Measurements from ENCODE around the gene FAM209A. TPM values are rescaled to one million over a fixed set of nuclear protein-coding genes. Genes with fewer than 3 reads are reported as not detected.

Gene FAM209A
- total and polyA plus RNA-seq, 12 donors, result 0.22 to 1.3 (median 0.34) TPM; not detected in 8

DNA sequence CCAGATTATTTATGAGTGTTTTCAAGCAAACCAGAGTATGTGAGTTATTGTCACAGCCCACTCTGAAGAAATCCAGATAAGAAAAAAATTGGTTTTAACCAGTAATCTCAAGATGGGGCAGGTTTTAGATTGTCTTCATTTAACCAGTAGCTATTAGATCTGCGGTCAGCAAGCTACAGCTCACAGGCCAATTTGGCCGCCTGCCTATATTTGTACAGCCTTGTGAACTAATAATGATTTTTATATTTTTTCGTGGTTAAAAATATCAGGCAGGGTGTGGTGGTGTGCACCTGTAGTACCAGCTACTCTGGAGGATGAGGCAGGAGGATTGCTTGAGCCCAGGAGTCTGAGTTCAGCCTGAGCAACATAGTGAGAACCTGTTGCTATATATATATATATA is 13.5 kb downstream of the FAM209A start:
- intact Hi-C loops (cut with DNase I), result no loop called here
- no peaks in the 10 kb centered on the region for H3K4me1 ChIP-seq (replicated peaks in 1 of 2)
- no peak overlapping the region for H3K4me3 ChIP-seq
- no peaks in the 10 kb centered on the region for H3K36me3 ChIP-seq (replicated peaks in 1 of 2)
- H3K9me3 ChIP-seq (replicated peaks in 1 of 3), result no peaks in the 10 kb centered on the region
- no peaks in the 10 kb centered on the region for H3K27me3 ChIP-seq
- no peak for DNase-seq
- WGBS, 4 donors, result 63 to 66% (median 65%) methylated on average over 3 of the region's 3 CpGs
- H3K27ac ChIP-seq, result no peak overlapping the region
- no peak for TF ChIP-seq POLR2A (IDR thresholded peaks at IDR 0.05)
- TF ChIP-seq, protein P1, sequence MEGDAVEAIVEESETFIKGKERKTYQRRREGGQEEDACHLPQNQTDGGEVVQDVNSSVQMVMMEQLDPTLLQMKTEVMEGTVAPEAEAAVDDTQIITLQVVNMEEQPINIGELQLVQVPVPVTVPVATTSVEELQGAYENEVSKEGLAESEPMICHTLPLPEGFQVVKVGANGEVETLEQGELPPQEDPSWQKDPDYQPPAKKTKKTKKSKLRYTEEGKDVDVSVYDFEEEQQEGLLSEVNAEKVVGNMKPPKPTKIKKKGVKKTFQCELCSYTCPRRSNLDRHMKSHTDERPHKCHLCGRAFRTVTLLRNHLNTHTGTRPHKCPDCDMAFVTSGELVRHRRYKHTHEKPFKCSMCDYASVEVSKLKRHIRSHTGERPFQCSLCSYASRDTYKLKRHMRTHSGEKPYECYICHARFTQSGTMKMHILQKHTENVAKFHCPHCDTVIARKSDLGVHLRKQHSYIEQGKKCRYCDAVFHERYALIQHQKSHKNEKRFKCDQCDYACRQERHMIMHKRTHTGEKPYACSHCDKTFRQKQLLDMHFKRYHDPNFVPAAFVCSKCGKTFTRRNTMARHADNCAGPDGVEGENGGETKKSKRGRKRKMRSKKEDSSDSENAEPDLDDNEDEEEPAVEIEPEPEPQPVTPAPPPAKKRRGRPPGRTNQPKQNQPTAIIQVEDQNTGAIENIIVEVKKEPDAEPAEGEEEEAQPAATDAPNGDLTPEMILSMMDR (IDR thresholded peaks at IDR 0.05), result no peak

DNA sequence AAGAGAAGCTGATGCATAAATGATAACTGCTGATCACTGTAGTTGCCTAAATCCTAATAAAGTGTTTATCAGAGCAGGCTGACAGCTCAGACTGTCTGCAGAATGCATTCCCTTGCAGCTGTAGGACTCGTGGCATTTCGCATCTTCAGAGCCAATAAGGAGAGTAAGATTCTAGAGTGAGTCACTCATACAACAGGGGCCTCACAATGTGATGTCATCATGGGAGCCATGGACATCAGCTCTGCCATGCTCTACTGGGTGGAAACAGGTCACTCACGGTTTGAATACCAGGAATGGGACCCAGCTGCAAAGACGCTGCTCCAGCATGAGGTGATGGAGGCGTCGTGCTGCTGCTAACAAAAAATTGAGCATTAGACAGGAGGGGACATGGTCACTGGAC is 15.9 kb downstream of the FAM209A start:
- Histone ChIP-seq H3K36me3 (replicated peaks in 1 of 2) (no peaks in the 10 kb centered on the region), H3K9me3 (replicated peaks in 1 of 3) (no peaks in the 10 kb centered on the region), H3K4me3 (no peak overlapping the region), H3K27me3 (no peaks in the 10 kb centered on the region), H3K4me1 (replicated peaks in 1 of 2) (no peaks in the 10 kb centered on the region), H3K27ac (no peak overlapping the region)
- DNase-seq, result no peak
- intact Hi-C loops (cut with DNase I), result no loop called here
- 78 to 87% (median 81%) methylated on average over 6 of the region's 6 CpGs for WGBS, 4 donors
- TF ChIP-seq, protein P1 (IDR thresholded peaks at IDR 0.05), result no peak
- no peak for TF ChIP-seq POLR2A (IDR thresholded peaks at IDR 0.05)

DNA sequence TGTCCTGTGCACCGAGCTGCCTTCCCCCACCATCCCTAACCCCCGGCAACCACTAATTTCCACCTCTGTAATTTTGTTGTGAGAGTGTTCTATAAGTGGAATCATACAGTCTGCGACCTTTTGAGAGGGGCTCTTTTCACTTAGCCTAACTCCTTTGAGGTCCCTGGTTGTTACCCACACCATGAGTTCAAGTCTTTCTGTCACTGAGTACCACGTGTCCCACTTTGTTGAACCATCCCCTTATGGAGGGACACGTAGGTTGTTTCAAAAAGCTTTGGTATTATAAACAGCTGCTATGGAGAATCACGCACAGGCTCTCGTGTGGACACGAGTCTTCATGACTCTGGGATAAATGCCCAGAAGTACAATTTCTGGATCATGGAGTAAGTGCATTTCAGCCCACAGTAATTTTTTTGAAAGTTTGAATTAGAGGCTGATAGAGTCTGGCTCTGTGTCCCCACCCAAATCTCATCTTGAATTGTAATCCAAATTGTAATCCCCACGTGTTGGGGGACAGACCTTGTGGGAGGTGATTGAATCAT is 18.0 kb downstream of the FAM209A start:
- WGBS, 4 donors, result 70 to 85% (median 72%) methylated on average over 9 of the region's 9 CpGs
- no peaks in the 10 kb centered on the region for H3K27me3 ChIP-seq
- intact Hi-C loops (cut with DNase I), result no loop called here
- H3K9me3 ChIP-seq (replicated peaks in 1 of 3), result no peaks in the 10 kb centered on the region
- H3K36me3 ChIP-seq (replicated peaks in 1 of 2), result no peaks in the 10 kb centered on the region
- no peak overlapping the region for H3K27ac ChIP-seq
- TF ChIP-seq, protein P1 (IDR thresholded peaks at IDR 0.05), result no peak
- no peak for TF ChIP-seq POLR2A (IDR thresholded peaks at IDR 0.05)
- H3K4me1 ChIP-seq (replicated peaks in 1 of 2), result no peaks in the 10 kb centered on the region
- no peak for DNase-seq
- no peak overlapping the region for H3K4me3 ChIP-seq

DNA sequence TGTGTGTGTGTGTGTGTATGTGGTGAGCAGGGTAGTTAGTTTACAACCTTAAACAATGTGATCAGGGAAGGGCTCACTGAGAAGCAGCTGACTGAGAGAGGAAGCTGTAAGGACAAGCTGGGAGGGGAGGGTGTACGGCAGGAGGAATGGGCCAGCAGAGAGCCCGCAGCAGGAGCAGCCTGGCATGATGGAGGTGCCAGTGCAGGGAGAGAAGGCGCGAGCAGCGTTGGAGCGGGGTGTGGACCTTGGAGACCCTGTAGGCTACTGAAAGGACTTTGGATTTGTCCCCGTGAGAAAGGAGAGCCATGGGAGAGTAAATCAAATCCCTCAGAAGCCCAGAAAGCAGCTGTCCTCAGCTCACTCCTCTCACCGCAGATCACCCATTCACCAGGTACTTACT is 27.0 kb downstream of the FAM209A start:
- DNase-seq, result no peak
- 74 to 92% (median 84%) methylated on average over 8 of the region's 8 CpGs for WGBS, 4 donors
- Histone ChIP-seq H3K36me3 (replicated peaks in 1 of 2) (no peaks in the 10 kb centered on the region), H3K4me1 (replicated peaks in 1 of 2) (peaks cover 8 to 15% of the 10 kb centered on the region in 2 donors), H3K27me3 (no peaks in the 10 kb centered on the region), H3K9me3 (replicated peaks in 1 of 3) (no peaks in the 10 kb centered on the region), H3K4me3 (no peak overlapping the region), H3K27ac (no peak overlapping the region)
- TF ChIP-seq POLR2A (IDR thresholded peaks at IDR 0.05), result no peak
- TF ChIP-seq, protein P1 (IDR thresholded peaks at IDR 0.05), result no peak
- intact Hi-C loops (cut with DNase I), result loop anchor here in 1 of 2 donors (2.0 to 10.0 kb wide), 2 partner anchors 25 to 423 kb away; no protein-coding TSS in a partner anchor
